Head of caudate nucleus (tissue), 42 donors: Measurements from ENCODE around the gene OCA2.

ENCODE experiments used
- DNase-seq, 42 donors: peaks; one replicate each; pipeline versions ENCODE4 v3.0.0 to v3.0.0-alpha.2; 2020 to 2021; ENCODE audit warnings: mixed read lengths in 7 of 42
- intact Hi-C: fragments of 100-400 bp; cut with DNase I; formaldehyde crosslinking; loops from one replicate; pipeline ENCODE4 v1.15.0; 2022

The OCA2 gene

DNA sequence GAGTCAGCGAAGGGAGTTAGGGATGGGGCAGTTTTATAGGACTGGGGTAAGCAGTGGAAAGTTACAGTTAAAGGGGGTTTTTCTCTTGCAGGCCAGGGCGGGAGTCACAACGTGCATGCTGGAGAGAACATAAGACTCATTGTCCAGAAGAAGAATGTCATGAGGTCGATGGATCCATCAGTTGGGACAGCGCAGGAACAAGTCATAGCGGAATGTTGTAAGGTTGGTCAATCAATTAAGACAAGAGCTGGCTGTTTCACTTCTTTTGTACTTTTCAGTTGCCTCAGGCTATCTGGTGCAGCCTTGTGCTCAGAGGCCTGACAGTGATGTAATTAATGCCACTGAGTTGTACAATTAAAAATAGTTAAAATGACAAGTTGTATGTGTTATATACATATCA, 165.6 kb downstream of the OCA2 start:
- no peak for DNase-seq
- intact Hi-C loops: no loop called here

DNA sequence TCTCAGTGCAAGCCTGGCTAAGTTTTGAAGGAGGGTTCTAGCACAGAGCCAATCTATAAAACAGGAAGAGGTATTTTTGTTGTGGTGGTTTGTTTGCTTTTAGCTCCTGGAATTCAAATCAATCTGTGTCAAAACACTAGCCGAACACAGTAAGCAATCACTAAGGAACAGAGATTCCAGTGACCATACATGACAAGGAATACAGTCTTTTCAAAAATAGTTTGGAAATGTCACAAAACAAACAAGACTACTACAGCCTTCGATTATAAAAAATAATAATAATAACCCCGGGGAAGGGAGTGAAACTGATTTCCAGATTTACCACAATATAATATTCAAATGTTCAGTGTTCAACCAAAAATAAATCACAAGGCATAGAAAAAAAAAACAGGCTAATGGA, 166.5 kb downstream of the OCA2 start:
- no peak for DNase-seq
- intact Hi-C loops: no loop called here

DNA sequence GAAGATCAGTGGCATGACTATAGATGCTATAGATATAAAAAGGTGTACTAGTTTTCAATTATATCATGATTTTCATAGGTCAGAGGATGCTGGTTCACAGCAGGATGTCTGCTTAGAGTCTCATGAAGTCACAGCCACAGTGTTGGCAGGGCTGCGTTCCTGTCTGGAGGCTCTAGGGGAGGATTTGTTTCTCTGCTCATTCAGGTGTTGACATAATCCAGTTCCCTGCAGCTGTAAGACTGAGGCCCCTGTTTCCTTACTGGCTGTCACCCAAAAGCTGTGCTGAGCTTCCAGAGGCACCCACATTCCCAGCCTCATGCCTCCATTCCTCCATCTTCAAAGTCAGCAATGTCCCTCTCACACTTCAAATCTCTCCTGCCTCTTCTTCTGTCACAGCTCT, 170.7 kb downstream of the OCA2 start:
- intact Hi-C loops: no loop called here
- no peak for DNase-seq

- DNase-seq: no peak
- intact Hi-C loops: no loop called here
These were observed 186.8 kb downstream of the OCA2 start for GRCh38 chr15:27912283-27912682.

- DNase-seq: no peak
- intact Hi-C loops: no loop called here
These were observed 192.3 kb downstream of the OCA2 start for GRCh38 chr15:27906802-27907201.

GRCh38 chr15:27903405-27903804, 195.7 kb downstream of the OCA2 start:
- intact Hi-C loops: no loop called here

GRCh38 chr15:27902680-27903385, 196.3 kb downstream of the OCA2 start:
- DNase-seq: no peak
- intact Hi-C loops: no loop called here

More at GRCh38 chr15:27903405-27903804, 195.7 kb downstream of the OCA2 start:
- no peak for DNase-seq

- intact Hi-C loops: no loop called here
- DNase-seq: no peak
These were observed 199.4 kb downstream of the OCA2 start for GRCh38 chr15:27899583-27900285.

GRCh38 chr15:27897481-27897880, 201.6 kb downstream of the OCA2 start:
- intact Hi-C loops: no loop called here
- no peak for DNase-seq

DNA sequence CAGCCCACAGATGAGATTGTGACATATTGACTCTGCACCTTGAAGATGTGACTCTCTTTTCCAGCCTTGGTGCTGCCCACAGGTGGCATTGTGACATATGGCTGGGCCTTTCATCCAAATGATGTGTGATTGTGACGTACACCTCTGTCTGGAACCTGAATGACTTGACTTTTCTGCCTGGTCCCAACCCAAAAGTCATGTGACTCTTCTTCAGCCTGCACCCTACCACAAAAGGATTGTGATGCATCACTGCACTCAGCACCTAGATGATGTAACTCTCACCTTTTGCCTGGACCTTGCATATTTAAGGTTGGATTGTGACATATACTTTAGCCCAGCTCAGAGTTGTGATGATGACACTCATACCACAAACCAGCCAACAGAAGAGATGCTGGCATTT, 204.5 kb downstream of the OCA2 start:
- DNase-seq: no peak
- intact Hi-C loops: no loop called here

DNA sequence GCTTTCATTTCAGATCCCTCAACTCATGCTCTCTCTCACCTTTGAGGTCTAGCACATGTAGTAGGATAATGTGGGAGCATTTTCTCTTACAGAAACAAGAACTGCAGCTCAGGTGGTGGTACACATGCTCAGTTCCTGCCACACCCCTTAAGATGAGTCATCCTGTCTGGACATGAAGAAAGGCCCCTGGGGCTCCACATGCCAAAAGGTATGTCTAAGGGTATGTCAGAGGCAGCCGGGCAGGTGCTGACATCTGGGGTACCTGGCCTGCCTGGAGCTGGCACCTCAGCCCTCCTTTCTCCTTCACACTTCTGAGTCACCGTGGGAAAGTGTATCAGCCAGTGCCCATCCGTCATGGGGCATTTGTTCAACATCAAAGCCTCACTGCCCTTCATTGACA, 209.9 kb downstream of the OCA2 start:
- intact Hi-C loops: no loop called here

GRCh38 chr15:27885201-27885600, 213.9 kb downstream of the OCA2 start:
- no peak for DNase-seq
- intact Hi-C loops: no loop called here

More for the DNA sequence above, 209.9 kb downstream of the OCA2 start:
- DNase-seq: no peak

DNA sequence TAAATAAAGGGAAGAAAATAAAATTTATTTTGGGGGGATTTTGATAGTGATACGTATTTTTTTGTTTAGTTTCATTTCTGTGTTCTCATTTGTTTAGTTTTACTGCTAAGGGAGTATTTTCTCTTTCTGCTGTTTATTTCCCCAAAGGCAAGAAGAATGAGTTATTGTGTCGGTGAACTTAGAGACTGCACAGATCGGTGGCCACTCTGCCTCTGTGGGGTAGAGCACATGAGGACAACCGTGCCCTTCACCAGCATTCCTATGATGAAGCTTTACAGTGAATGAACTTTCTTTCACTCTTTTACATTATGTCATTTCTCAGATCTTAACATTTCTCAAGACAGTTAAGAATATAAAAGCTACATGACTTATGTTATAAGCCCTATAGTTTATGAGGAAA, 214.4 kb downstream of the OCA2 start:
- intact Hi-C loops: no loop called here
- DNase-seq: no peak

DNA sequence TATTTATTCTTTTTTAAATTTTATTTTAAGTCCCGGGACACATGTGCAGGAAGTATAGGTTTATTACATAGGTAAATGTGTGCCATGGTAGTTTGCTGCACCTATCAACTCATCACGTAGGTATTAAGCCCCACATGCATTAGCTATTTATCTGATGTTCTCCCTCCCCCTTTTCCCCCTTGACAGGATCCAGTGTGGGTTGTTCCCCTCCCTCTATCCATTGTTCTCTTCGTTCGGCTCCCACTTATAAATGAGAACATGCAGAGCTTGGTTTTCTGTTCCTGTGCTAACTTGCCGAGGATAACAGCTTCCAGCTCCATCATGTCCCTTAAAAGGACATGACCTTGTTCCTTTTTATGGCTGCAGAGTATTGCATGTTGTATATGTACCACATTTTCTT, 220.3 kb downstream of the OCA2 start:
- intact Hi-C loops: no loop called here
- no peak for DNase-seq

- no peak for DNase-seq
- intact Hi-C loops: no loop called here
These were observed 225.3 kb downstream of the OCA2 start for GRCh38 chr15:27873828-27874227.

- no peak for DNase-seq
These were observed 226.1 kb downstream of the OCA2 start for GRCh38 chr15:27873039-27873438.

GRCh38 chr15:27872355-27872754, 226.8 kb downstream of the OCA2 start:
- intact Hi-C loops: no loop called here

More at GRCh38 chr15:27873039-27873438, 226.1 kb downstream of the OCA2 start:
- intact Hi-C loops: no loop called here

DNA sequence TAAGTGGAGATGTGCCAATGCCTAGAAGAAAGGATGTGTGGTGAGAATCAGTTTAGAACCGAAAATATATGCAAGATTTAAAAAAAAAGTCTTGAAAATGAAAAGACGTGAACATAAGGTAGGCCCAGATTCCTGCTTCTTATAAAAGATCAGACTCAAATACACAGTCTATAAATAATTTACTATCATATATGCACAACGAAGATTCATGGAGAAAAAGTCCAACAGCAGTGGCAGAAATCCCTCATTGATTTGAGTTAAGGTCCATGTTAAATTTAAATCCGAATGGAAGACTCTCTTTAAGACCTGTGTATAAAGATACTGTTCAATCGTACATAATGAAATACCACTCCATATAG, 227.2 kb downstream of the OCA2 start:
- intact Hi-C loops: no loop called here
- DNase-seq: no peak

More at GRCh38 chr15:27872355-27872754, 226.8 kb downstream of the OCA2 start:
- no peak for DNase-seq

DNA sequence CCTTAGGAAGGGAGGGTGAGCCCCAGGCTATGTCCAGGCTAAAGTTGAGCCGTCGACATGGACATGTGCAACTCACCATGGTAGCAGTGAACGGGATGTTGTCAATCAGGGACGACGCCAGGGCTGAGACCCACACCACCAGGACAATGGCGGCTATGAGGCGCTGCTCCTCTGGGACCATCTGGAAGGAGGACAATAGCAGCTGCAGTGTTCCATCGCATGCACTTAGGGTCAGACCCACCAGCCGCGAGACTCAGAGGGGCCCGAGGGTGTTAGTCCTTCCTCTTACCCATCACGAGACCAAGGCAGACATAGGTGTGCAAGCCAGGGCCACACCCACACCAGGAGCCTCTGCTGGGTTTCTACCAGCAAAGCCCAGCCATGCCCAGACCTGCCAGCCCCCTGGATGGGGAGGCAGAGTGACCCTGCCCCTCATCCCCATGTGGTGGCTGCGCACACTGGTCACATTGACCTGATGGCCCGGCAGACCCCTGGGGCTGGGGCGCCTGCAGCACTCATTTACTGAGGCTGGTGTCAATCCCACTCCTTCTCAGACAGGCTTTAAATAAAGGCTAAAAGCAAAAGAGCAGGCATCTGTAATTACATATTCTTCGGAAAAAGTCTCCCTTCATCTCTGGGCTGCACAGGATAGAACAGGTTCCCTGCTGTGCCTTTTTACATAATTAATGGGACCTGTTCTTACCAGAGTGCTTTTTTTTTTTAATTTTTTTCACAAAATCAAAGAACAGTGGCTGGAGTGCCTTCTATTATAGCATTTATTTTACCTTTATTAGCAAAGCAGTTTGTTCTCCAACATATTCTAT, 227.8 kb downstream of the OCA2 start:
- intact Hi-C loops: no loop called here
- DNase-seq: no peak

- no peak for DNase-seq
These were observed 228.8 kb downstream of the OCA2 start for GRCh38 chr15:27870320-27870719.

More at GRCh38 chr15:27870320-27870719, 228.8 kb downstream of the OCA2 start:
- intact Hi-C loops: no loop called here
